ENCODE results near the gene PDZD2.
"Not testable (repeated sequence)": the region's sequence is repeated elsewhere in the genome, so short reads cannot be mapped to it uniquely, and the experiment has no call there.

Gene PDZD2

GRCh38 chr5:31733371-31733770, 94.4 kb downstream of the PDZD2 start:
- DNase-seq (ENCODE audit: low read depth in 2 of 2): no peak

DNA sequence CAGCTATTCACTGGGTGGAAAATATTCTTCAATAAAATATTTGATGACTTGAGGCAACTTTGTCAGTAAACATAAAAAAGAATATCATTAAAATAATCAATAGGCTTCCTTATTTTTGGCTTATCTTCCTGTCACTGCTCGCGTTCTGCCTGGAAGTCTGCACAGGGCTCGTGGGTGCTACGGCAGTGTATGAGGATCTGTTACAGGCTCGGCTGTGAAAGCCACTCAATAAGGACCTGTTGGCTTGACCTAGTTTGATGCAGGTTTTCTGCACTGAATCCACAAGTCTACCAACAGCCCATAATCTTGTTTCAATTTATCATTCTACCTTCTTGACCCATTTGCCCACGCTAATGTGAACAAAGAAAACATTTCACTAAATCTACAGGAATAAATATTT, 97.2 kb downstream of the PDZD2 start:
- no peak for DNase-seq (ENCODE audit: low read depth in 2 of 2)

DNA sequence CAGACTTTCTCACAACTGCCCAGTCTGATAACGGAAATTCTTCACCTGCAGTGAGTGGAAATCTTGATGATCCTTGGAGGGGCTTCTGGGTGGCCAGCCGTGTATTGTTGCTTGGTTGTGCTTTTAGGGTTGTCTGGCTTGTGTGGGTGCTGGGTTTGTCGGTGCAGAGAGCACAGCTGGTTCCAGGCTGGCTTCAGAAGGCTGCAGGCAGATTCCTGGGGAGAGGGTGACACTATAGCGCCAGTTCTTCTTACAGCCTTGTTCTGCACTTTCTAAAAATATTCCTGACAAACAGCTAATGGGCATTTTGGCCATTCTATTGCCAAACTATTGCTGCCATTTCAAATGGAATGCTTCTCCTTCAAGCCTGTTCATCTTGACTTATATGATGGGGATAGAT, 99.3 kb downstream of the PDZD2 start:
- DNase-seq (ENCODE audit: low read depth in 2 of 2): no peak

DNA sequence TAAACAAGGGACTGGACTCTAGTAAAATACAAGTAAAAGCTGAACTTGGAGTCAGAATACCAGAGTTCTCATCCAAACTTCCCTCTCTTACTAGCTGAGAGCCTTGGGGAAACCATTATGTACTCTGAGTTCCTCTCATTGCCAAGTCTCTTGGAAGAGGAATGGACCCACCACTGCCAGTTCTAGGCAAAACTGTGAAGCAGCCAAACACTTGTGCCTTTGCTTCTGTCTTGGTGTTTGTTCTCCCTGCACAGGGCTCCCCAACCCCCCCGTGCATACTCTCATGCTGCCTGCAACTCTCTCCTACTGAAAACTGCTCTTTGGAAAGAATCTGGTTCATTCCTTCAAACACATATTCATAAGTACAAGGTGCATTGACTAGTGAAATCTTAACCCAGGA, 102.6 kb downstream of the PDZD2 start:
- no peak for DNase-seq (ENCODE audit: low read depth in 2 of 2)

- DNase-seq (ENCODE audit: low read depth in 2 of 2): no peak
These were observed 104.7 kb downstream of the PDZD2 start for GRCh38 chr5:31743678-31744077.

- DNase-seq (ENCODE audit: low read depth in 2 of 2): no peak
These were observed 109.7 kb downstream of the PDZD2 start for GRCh38 chr5:31748458-31749172.

GRCh38 chr5:31750215-31750614, 111.3 kb downstream of the PDZD2 start:
- DNase-seq (ENCODE audit: low read depth in 2 of 2): no peak

GRCh38 chr5:31751610-31752009, 112.7 kb downstream of the PDZD2 start:
- no peak for DNase-seq (ENCODE audit: low read depth in 2 of 2)

DNA sequence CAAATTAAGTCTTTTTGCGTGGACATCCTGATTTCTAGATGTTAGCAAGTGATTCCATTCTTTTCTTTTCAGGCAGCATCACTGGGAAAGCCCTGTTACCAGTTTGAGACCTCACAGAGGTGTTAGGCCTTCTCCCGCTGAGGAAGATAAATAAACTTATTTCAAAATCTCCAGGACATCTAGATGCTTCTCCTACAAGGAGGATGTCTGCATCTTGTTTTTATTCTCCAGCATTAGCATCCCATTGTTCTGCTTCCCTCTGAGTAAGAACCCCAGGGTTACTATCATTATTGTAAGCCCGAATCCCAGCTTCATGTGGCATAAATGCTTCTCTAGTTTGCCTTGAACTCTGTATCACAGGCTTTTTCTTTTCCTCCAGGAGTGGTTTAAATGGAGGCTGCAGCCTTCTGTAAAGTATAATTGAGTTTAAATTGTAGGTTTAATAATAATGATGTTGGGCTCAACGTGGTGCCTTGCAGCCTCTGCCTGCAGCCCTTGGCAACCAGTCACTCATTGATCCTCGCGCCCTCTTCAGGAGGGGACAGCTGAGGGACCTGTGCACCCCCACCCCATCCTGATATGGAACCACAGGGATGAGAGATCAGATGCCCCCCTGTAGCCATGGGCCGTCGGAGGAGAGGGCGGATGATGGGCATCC, 114.9 kb downstream of the PDZD2 start:
- DNase-seq (ENCODE audit: low read depth in 2 of 2): no peak

- DNase-seq (ENCODE audit: low read depth in 2 of 2): no peak
These were observed 115.4 kb downstream of the PDZD2 start for GRCh38 chr5:31754358-31754704.

- no peak for DNase-seq (ENCODE audit: low read depth in 2 of 2)
These were observed 116.1 kb downstream of the PDZD2 start for GRCh38 chr5:31754741-31755675.

DNA sequence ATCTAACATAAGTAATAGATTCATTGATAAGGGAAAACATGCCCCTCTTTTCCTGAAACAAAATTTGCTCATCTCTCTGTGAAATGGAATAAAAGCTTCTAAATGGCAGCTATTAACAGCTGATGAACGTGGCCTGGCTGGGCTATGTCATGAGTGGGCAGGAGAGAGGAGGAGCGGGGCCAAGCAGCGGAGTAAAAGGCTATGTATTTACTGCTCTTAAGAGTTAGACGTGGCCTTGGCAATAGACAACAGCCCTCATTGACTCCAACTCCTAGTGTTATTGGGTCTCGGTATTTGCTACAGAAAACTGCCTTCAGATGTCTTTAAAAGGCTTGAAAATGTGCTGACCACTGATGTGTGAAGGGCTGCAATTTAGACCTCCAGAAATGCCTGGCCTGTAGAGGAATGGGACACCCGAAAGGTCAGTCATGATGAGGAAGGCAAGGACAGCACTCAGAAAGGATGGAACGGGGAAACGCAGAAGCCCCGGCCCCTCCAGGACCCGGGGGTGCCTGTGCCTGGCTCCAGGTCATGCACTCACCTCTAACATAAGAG, 116.8 kb downstream of the PDZD2 start:
- DNase-seq (ENCODE audit: low read depth in 2 of 2): no peak

GRCh38 chr5:31757806-31758205, 118.9 kb downstream of the PDZD2 start:
- DNase-seq (ENCODE audit: low read depth in 2 of 2): no peak

DNA sequence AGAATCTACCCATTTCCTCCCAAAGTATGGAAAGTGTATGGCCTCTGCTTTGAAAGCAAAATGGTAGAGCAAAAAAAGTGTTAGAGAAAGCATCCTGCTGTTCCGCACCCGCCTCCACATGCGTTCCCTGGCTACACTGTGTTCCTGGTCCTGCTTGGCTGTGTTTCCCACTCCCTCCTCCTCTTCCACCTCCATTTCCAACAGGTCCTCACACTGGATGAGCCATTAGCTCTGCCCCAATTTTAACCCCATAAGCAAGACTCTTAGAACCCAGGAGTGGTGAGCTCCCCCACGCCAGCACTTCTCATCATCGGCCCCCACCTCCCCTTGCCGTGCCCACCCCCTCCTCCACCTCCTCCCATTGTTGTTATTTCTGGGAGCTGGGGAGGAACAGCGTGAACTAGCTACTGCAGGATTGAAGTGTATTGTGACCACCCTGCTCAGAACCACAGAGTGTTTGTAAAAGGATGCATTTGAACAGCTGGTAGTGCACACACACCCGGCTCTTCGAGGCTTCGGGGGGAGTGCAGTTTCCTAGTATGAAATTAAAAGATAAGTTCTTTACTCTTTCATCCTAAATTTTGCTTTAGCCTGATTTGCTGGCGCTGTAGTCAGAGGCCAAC, 120.0 kb downstream of the PDZD2 start:
- DNase-seq (ENCODE audit: low read depth in 2 of 2): no peak

DNA sequence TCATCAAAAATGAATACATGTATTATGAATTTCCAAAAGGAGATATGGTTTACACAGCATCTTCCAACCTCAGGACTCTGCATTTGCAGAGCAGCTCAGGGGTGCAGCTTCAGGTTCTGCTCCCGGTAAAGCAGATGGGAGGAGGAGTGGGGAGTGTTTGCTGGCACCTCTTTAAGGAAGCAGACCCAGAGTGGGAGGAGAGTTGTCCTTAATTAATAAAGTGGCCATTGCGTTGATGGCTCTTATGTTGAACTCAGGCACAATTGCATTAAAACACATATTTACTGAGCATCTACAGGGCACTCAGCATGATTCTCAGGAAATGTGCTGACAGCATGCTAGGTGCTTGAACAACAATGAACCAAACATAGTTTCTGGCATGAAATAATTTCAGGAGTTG, 121.0 kb downstream of the PDZD2 start:
- no peak for DNase-seq (ENCODE audit: low read depth in 2 of 2)

DNA sequence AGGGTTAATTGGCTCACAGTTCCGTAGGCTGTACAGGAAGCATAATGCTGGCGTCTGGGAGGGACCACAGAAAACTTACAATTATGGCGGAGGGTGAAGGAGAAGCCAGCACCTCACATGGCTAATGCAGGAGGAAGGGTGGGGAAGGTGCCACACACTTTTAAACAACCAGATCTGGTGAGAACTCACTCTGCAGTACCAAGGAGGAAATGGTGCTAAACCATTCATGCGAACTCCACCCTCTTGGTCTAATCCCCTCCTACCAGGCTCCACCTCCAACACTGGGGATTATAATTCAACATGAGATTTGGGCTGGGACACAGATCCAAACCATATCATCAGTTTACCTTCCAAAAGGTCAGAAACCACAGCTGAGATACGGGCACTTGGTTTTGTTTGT, 122.9 kb downstream of the PDZD2 start:
- DNase-seq (ENCODE audit: low read depth in 2 of 2): no peak

DNA sequence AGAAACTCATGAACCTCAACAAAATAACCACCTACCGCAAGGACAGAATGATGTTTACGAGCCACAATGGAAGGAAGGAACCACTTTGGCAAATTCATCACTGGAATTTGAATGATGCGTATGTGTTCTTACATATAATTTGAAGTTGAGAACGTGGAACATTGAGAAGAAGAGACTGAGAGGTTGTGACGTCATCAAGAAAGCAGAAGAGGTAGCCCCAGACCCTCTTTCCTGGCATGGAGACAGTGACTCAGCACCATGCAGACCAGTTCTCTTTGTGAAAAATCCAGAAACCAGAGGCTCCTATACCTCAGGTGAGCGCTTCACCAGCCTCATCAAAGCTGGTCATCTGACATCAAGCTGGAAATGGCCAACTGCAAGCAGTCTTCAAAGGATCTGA, 124.5 kb downstream of the PDZD2 start:
- DNase-seq (ENCODE audit: low read depth in 2 of 2): no peak

DNA sequence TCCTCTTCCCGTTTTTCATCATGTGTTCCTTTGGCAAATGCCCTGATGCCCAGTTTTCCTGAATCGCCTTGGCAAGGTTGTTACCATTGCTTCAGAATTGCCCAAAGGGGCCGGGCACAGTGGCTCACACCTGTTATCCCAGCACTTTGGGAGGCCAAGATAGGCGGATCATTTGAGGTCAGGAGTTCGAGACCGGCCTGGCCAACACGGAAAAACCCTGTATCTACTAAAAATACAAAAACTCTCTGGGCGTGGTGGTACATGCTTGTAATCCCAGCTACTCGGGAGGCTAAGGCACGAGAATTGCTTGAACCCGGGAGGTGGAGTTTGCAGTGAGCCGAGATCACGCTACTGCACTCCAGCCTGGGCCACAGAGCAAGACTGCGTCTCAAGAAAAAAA, 125.8 kb downstream of the PDZD2 start:
- not testable (repeated sequence) for DNase-seq (ENCODE audit: low read depth in 2 of 2)

- DNase-seq (ENCODE audit: low read depth in 2 of 2): no peak
These were observed 128.6 kb downstream of the PDZD2 start for GRCh38 chr5:31767335-31768031.

- no peak for DNase-seq (ENCODE audit: low read depth in 2 of 2)
These were observed 129.1 kb downstream of the PDZD2 start for GRCh38 chr5:31768046-31768445.

- DNase-seq (ENCODE audit: low read depth in 2 of 2): no peak
These were observed 129.9 kb downstream of the PDZD2 start for GRCh38 chr5:31768784-31769183.

All from stimulated activated CD8-positive, alpha-beta memory T cell treated with anti-CD3 and anti-CD28 coated beads, Interleukin-15, amount 100 ng/mL, for 48 hours (primary cell).